Kidney (tissue), 14 donors: Measurements from ENCODE around the gene HMCES. TPM values are rescaled to one million over a fixed set of nuclear protein-coding genes. Genes with fewer than 3 reads are reported as not detected.

Source experiments
- DNase-seq, 5 donors: peaks; one replicate each; pipeline ENCODE4 v3.0.0-alpha.2; 2013 to 2020
- FAIRE-seq: peaks from 2 replicates; lab custom pipeline; 2012; peaks lifted over from hg19 to GRCh38; lab: Jason Lieb, UNC
- H3K27ac ChIP-seq, 2 donors: one replicate each; pipeline ENCODE4 v1.7.0; 2013; ENCODE audit warnings: low read depth in 2 of 2, low read length in 2 of 2, inconsistent platforms in 1 of 2
- H3K27me3 ChIP-seq: one replicate; pipeline ENCODE4 v1.7.1; 2013; ENCODE audit warnings: low read length, inconsistent platforms; ENCODE audit not compliant: control insufficient read depth, insufficient read depth
- H3K36me3 ChIP-seq, 3 donors: one replicate each; pipeline versions ENCODE4 v1.7.0 to v1.7.1; 2013; ENCODE audit warnings: low read length in 3 of 3, control low read depth in 1 of 3, inconsistent platforms in 1 of 3; ENCODE audit not compliant: insufficient read depth in 3 of 3, control insufficient read depth in 2 of 3
- H3K4me1 ChIP-seq, 3 donors: one replicate each; pipeline versions ENCODE4 v1.7.0 to v1.7.1; 2013; ENCODE audit warnings: low read length in 3 of 3, inconsistent platforms in 1 of 3, low read depth in 1 of 3; ENCODE audit not compliant: control insufficient read depth in 2 of 3, insufficient read depth in 2 of 3
- H3K4me3 ChIP-seq, 3 donors: one replicate each; pipeline versions ENCODE4 v1.7.0 to v1.8.1; 2013; ENCODE audit warnings: low read length in 3 of 3, control low read depth in 1 of 3, inconsistent platforms in 1 of 3
- H3K9ac ChIP-seq, 3 donors: one replicate each; pipeline versions ENCODE4 v1.7.0 to v1.7.1; 2013; ENCODE audit warnings: low read length in 3 of 3, control low read depth in 1 of 3, inconsistent platforms in 1 of 3
- H3K9me3 ChIP-seq, 3 donors: one replicate each; pipeline versions ENCODE4 v1.7.0 to v1.7.1; 2013; ENCODE audit warnings: low read length in 3 of 3, control low read depth in 1 of 3, inconsistent platforms in 1 of 3; ENCODE audit not compliant: control insufficient read depth in 2 of 3, insufficient read depth in 1 of 3
- CTCF ChIP-seq: IDR thresholded peaks from 3 replicates; pipeline ENCODE4 v1.5.1; 2012; ENCODE audit warnings: mild to moderate bottlenecking, moderate library complexity, borderline replicate concordance; ENCODE audit not compliant: insufficient read depth; ENCODE audit errors: extremely low read depth
- intact Hi-C: fragments of 100-400 bp; cut with DNase I; formaldehyde crosslinking; loops from one replicate; pipeline ENCODE4 v1.11.1; 2022
- polyA plus RNA-seq: library from polyadenylated mRNA; stranded (reverse); fragments of 350-450 nt; fragmentation: Illumina TruSeq; extraction: RNeasy Lipid Tissue Mini Kit (QIAGEN cat#74804); gene quantifications from one replicate; pipeline ENCODE4 v1.2.3, GENCODE V29; 2014; ENCODE audit warnings: low read depth, low replicate concordance; ENCODE audit not compliant: insufficient read depth
- total RNA-seq: library from RNA; stranded (reverse); fragmentation: NEBNext Ultra II Directional; extraction: Animal tissue kit (Norgen Biotek cat#: 25700); gene quantifications from one replicate; pipeline ENCODE4 v1.2.1, GENCODE V29; 2021
- donor health status: control.
- donor health status: control.
- donor health status: control.
- donor health status: control.
- donor health status: control.
- donor health status: DM: yes; HTN: yes; CAD: no.
- donor health status: Normal renal cell carcinoma (clear cell type).

The HMCES gene
- total and polyA plus RNA-seq, 2 donors from 2014 or later = 37.4 to 40.1 TPM

DNA sequence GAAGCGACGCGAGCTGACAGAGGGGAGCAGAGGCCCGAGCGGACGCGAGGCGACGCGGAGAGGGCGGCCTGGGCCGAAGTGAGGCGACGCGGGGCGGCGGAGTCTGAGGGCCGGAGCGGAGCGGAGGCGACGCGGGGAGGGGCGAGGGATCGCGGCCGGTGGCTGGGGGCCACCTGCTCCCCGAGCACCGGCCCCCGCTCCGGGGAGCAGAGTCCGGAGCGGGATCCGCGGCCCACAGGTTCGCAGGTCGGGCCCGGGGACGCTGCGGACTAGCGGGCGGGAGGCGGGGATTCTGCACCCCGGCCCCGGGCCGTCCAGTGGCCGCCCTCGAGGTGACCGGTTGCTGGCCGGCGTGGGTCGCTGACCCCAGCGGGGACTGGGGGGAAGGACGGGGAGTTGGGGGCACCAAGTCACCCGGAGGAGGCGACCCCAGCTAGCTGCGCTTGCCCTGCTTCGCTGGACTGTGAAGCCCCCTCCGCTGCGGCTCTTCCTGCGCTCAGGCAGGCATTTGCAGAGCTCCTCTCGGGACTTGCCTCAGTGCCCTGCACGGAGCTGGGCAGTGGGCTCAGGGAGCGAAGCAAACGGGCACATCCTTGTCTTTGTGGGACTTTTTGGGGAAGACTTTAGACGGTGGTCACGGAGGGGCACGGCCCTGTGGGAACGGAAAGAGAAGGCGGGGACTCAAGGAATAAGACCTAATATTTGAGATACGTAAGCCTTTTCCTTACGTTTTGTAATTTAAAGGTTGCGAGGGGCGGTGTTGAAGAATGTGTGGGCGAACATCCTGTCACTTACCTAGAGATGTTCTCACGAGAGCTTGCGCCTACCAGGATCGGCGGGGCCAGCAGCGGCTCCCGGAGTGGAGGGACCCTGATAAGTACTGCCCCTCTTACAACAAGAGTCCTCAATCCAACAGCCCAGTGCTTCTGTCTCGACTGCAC is 566 bp downstream of the HMCES start:
- Histone ChIP-seq H3K4me1 (peaks cover 2 to 9% (median 6%) of the 10 kb centered on the region in 3 donors), H3K4me3 (peak overlapping the region; percentile 60 to 87 (median 84)), H3K9ac (peak overlapping the region; percentile 34 to 75 (median 75)), H3K27ac (peak overlapping the region; percentile 92 to 95), H3K9me3 (no peaks in the 10 kb centered on the region), H3K27me3 (no peaks in the 10 kb centered on the region), H3K36me3 (peaks cover 4 to 24% (median 16%) of the 10 kb centered on the region in 3 donors)
- intact Hi-C loops = no loop called here
- DNase-seq (peak; percentile 60 to 85 (median 79)), FAIRE-seq (no peak)
- no peak for TF ChIP-seq CTCF

DNA sequence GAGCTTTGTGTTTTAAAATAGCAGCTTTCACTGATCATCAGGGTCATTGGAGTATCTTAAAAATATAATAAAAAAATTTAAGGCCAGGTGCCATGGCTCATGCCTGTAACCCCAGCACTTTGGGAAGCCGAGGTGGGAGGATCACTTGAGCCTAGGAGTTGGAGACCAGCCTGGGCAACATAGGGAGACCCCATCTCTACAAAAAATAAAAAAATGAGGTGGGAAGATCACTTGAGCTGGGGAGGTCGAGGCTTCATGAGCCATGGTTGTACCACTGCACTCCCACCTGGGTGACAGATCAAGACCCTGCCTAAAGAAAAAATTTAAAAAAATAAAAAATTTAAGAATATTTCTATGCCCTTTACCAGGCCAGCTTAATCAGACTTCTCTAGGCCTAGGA is 1.5 kb downstream of the HMCES start:
- no peak overlapping the region for H3K27ac ChIP-seq
- peaks cover 2 to 14% (median 6%) of the 10 kb centered on the region in 3 donors for H3K36me3 ChIP-seq
- H3K9me3 ChIP-seq = no peaks in the 10 kb centered on the region
- intact Hi-C loops = no loop called here
- no peak for FAIRE-seq
- no peak for DNase-seq
- peak overlapping the region in 1 of 3 donors; percentile 75 for H3K9ac ChIP-seq
- TF ChIP-seq CTCF = no peak
- H3K4me1 ChIP-seq = peaks cover 2 to 9% (median 6%) of the 10 kb centered on the region in 3 donors
- no peaks in the 10 kb centered on the region for H3K27me3 ChIP-seq
- H3K4me3 ChIP-seq = peak overlapping the region in 2 of 3 donors; percentile 60 to 84

- intact Hi-C loops = no loop called here
- Histone ChIP-seq H3K36me3 (peaks cover 0 to 5% (median 0%) of the 10 kb centered on the region in 3 donors), H3K9ac (no peak overlapping the region), H3K27me3 (no peaks in the 10 kb centered on the region), H3K9me3 (no peaks in the 10 kb centered on the region), H3K4me1 (peaks cover 2 to 9% (median 6%) of the 10 kb centered on the region in 3 donors), H3K27ac (no peak overlapping the region), H3K4me3 (no peak overlapping the region)
- no peak for TF ChIP-seq CTCF
- no peak for DNase-seq
- FAIRE-seq = no peak
Observed at GRCh38 chr3:129281726-129282125, 3.1 kb downstream of the HMCES start.
